Raji (cell line): ENCODE measurements around the gene RGS6.

Experiments used
- POLR2A ChIP-seq: IDR thresholded peaks from 2 replicates; pipeline ENCODE4 v1.6.1; 2011; ENCODE audit warnings: low read depth, low read length, control low read depth; ENCODE audit not compliant: insufficient read depth

Gene RGS6

DNA sequence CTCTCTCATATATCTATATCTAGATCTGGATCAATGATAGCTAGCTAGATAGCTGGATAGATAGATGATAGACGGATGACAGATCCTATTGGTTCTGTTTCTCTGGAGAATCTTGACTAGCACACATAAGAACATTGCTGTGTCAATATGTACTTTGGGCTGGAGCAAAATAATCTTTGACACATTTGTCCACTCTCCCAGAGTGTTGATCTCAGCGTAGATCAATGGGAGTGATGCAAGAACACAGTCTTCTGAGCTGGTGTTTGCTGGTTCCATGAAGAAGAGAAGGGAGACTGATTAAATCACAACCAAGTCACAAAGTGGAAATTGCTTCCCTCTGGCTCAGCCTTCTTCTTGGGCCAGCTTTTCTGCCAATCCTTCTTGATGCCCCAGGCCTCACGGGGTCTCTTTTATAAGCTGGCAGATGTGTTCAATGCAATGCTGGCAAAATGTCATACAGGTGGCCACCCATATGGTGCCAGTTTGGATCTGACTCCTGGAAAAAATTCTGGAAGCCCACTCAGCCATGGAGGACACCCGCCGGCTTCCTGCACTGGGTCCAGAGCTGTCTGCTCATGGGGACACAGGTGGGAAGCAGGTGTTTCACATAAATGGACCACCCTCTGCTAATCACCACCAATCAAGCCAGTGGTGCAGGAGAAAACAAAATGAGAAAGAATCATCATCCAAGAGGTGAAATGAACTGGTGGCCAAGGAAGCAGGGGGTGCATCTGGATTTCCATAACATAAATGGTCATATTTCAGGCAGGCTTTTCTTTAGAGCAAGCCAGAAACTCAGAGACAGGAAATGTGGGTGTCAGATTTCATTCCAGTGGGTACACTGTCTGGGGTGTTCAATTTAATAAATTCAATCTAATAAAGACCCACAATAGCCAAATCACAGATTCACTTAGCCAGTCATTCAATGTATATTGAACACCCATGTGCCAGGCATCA, 651.4 kb downstream of the RGS6 start:
- no peak for TF ChIP-seq POLR2A

DNA sequence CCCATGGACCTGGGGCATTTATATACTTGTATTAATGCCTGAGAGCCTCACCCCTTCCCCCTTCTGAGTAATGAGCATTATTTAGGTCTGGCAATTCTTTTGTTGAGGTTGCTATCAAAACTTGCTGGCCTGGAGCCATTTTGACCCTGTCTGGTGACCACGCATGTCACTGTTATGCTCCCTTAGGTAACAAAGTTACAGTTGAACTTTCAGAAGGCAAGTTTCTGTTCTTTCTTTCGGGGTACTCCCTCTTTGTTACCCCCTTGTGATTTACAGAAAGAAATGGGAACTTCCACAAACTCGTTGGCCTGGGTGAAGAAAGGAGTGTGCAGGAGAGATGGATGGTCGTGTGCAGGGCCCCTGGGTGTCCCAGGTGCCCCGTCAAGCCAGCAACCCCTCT, 656.3 kb downstream of the RGS6 start:
- TF ChIP-seq POLR2A = no peak

DNA sequence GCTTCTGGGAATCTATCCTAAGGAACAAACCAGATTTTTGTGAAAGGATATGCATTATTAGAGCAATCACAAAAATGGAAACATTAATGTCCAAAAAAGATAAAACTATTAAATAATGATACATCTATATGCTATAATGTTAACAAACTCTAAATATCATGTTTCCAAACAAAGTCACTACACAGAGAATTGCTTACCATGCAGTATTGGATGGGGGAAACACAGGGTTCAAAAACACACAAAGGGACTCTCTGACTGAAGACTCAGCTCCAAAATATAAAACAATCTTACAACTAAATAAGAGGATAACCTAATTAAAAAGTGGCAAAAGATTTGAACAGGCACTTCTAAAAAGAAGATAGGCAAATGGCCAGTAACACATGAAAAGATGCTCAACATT, 657.4 kb downstream of the RGS6 start:
- TF ChIP-seq POLR2A = no peak

DNA sequence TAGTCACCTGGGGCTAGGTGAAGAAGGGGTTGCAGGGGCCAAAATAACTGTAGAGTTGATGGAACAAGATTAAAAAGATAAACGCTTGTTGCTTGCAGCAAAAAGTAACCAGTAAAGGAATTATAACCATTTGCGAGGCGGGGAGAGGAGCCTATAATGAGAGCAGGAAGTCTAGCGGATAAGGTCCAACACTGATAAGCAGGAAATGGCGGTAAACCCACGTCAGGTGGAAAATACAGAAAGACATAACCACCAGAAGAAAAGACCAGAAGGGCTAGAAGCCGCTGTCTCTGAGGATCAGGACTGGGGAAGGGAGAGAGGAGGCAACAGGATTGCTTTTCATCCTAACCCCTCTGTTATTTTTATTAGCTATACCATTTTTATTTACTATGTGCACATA, 658.3 kb downstream of the RGS6 start:
- TF ChIP-seq POLR2A = no peak

DNA sequence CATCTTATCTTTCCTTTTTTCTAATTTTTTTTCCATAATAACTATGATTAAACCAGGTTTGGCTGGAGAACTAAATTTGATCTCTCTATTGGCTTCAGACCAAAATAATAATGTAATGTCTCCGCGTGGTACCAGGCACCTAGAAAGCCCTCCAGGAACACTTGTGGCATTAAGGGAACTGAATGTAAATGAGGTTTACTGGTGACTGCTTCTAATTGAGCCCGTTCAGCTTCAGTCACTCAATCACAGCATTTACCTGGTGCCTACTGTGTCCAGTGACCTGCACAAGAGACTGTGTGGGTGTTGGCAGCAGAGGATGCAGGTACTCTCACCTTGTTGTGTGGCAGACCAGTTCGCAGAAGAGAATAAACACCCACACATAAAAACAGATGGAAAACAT, 659.2 kb downstream of the RGS6 start:
- no peak for TF ChIP-seq POLR2A

DNA sequence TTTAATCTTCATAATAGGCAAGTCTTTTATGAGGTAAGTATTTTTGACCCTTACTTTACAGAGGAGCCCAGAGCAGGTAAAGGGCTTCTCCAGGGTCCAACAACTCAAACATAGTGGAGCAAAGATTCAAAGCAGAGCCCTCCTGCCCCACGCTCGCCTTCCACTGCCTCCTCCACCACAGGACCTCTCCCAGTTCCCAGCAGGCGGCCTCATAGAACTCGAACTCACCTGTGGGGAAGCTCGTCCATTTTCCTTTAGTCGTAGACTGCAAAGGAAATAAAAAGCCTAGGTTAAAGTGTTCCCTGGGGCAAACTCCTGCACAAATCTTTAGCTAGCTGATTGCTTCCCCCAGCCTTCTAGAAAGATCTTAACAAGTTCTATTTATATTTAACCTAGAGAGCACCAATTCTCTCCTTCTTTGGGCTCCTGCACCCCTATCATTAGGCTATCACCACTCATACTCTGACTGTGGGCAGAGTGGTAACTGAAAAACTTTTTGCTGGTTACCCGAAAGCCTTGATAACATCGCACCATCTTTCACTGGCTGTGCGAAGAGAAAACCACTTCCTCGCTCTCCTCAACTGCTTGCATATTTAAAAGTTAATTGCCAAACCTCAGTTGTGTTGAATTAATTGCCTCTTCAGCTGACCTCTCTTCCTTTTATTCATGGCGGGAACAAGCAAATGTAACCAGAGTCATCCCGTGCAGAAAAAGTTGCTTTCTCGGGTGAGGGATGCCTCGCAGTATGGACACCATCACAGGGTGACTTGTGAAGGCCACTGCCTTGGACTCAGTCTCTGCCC, 662.1 kb downstream of the RGS6 start:
- no peak for TF ChIP-seq POLR2A

DNA sequence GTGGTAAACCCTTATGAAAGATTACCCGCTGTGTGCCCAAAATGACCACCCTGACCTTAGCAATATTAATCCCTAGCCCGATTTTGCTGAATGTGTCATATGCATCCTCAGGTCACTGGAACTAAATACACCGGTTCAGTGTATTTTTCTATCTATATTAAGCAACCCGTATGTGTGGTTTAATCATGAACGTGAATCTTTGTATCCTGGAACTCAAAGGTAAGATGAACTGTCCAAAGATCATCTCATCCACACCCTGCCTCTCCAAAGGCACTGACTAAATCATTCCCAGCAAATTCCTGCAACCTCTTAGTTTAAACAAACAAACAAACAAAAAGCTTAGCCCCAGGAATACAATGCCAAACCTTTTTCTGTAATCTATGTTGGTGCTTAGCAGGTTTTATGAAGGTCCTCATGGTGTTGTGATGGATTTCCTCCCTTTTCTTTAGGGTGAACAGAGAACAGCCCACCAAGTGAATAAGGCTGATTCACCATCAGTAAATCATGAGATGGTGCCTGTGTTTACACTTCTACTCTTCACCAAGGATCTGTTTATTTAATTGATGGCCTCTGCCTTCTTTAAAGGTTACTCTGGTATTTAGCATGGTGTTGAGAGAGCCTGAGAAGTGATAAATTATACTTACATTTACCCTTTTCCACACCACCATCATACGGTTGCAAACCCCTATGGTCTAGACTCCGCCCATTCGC, 663.1 kb downstream of the RGS6 start:
- no peak for TF ChIP-seq POLR2A

DNA sequence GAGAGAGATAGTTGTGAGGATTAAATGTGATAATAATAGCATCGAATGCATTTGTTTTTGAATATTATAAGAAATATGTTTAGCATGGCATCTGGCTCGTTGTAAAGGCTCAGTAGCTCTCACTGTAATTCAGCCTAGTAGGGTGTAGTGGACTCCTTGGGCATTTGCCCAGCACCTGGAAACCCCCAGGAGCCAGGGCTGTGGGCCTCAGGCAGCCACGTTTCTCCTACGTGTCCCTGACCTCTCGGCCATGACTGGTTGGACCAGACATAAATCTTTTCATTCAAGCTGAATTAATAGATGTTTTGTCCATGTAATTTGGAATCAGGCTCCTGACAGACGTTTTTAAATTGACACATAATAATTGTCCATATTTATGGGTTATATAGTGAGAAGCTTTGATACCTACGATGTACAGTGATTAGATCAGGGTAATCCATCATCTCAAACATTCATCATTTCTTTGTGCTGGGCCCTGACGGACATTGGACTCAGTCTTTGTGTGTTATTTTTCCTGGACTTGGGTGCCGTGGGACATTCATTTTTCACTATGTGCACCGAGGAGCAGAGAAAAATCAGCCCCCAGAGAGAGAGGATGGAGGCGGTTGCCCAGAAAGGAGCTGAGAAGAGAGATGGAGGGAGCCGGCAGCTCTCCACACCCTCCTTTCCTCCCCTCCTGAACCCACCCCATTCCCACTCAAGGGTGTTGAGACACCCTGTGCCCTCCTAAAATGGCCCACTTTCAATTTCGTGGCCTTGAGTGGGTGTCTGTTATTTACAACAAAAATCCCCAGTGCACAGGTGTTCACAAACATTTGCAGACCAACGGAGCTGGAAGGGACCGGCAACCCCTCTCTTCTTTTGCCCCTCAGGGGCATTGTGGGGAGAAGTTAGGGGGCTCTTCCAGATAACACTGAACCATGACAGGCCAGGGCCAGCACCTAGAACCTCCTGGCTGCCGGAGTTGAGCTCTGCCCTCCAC, 665.3 kb downstream of the RGS6 start:
- TF ChIP-seq POLR2A = no peak

DNA sequence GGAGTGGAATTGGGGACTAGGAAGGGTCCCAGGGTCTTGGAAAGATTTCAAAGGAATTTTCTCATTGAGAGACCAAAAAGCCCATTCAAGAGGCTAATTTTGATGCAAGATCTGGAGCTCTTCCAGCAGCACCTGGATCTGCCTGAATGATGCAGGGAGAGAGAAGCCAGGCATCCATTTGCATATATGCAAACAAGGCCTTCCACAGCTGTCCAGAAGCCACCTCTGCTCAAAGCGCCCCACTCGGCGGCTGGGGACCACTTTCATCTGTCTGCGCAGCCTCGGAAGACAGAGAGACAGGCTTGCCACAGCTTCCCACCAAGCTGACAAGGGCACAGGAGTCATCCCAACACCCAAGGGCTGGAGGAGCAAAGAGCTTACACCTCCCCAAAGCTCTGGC, 666.1 kb downstream of the RGS6 start:
- TF ChIP-seq POLR2A = no peak

DNA sequence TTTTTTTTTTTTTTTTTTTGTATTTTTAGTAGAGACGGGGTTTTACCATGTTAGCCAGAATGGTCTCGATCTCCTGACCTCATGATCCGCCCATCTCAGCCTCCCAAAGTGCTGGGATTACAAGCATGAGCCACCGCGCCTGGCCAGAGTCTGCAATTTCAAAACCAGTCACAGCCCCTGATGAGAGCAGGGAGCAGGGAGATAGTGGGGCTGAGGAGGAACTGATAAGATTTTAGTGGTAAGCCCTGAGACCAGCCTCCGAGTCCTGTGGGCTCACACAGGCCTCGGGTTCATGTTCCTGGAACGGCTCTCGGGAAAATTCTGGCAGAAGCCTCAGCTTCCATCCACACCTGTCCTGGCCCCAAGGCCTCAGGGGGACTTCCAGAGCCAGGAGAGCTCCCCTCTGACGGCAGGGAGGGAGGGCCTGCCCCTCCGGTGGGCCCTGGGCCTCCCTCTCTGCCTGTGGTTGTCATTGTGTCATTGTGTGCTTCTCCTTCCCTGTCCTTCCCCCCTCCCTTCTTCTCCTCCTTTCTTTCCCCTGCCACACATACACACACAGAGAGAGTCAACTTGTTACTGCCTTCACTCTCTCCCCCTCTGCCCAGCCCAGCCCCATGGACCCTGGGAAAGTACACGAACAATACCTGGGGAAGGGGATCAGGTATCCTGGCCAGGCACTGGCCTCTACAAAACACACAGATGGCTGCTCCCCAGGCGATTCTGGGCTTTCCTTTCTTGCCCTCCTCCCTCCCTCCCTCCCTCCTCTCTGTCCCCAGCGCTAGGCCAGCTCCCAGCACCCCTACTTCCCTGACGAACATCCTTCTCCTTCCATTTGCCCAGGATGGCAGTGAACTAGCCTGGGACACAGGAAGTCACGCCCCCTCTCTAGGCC, 667.6 kb downstream of the RGS6 start:
- no peak for TF ChIP-seq POLR2A

DNA sequence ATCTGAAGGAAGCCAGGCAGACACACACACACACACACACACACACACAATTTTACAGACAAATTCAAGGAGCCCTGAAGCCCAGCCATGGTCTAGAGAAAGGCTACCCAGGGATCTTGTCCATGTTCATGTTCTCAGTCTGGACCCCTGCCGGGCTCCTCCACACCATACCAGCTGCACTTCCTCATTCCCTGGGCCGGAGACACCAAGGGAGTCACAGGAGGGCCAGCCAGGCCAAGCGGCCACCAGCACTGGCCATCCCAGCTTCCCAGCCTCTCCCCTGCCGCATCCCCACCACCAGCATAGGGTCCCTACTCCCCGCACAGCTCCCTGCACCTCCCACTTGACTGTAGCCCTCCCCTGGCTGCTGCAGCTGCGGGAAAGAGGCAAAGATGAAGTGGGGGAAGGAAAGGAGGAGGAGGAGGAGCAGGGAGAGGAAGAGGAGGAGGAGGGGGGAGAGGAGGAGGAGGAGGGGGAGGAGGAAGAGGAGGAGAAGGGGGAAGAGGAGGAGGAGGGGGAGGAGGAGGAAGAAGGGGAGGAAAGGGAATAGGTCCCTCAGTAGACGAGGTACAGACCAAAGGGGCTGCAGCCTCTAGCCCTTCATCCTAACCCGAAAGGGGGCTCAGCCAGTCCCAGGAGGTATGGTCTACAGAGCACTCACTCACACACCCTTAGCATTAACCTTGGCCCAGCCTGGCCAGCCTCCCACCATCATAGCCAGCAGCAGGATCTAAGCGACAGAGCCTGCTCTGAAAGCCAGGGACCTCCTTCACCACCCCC, 668.5 kb downstream of the RGS6 start:
- TF ChIP-seq POLR2A = no peak

DNA sequence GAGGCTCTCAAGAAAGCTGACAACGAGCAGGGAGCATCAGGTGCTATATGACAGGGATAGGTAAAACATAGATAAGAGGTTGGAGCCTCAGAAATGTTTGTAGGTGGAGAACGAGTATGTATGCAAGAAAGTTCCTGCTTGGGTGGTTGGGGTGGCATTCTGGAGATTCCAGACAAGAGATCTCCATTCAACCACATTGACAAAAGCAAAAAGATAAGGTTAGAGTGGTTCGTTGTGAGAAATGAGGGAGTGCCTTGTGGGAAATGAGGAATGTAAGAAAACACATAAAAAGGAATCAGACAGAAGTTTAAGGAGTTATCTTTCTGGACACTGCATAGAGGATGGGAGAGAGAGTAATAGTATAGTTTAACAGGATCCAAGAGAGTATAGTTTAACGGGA, 671.4 kb downstream of the RGS6 start:
- TF ChIP-seq POLR2A = no peak

DNA sequence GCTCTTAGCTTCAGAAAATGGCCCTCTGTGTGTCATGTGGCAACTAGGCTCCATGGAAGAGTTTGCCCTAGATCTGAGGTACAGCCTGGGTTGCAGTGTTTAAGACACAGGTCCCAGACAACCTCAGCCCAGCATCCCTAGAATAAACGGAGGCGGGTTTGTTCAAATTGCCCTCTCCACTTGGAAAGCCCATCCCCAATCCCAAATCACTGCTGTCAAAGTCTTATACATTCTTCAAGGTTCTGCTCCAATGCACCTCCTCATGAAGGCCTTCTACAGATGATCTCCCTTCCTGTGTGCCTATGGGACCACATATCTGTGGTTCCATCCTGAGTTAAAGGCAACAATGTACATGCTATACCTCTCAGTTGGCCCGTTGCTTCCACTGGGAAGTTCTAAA, 671.9 kb downstream of the RGS6 start:
- no peak for TF ChIP-seq POLR2A
